Heart left ventricle (tissue), 16 donors: ENCODE results near the gene PACSIN1. TPM values are rescaled to one million over a fixed set of nuclear protein-coding genes. Genes with fewer than 3 reads are reported as not detected.

Experiments
- ATAC-seq, 4 donors: fragments of 200-7000 bp; cut with Tn5 transposase; one replicate each; pipeline ENCODE4 v1.9.1; 2020 to 2022; ENCODE audit warnings: moderate library complexity in 4 of 4, mild to moderate bottlenecking in 3 of 4, moderate number of reproducible peaks in 1 of 4
- DNase-seq, 5 donors: peaks; one replicate each; pipeline ENCODE4 v3.0.0-alpha.2; 2020
- H3K27ac ChIP-seq, 12 donors: fragments of 200-600 bp; sonication (generic) in 4 of 12; one replicate each; pipeline versions ENCODE4 v1.5.0 to v1.8.0; 2016 to 2022; ENCODE audit warnings: mild to moderate bottlenecking in 2 of 12
- H3K27me3 ChIP-seq, 9 donors: fragments of 200-600 bp; sonication (generic) in 2 of 9; one replicate each; pipeline versions ENCODE4 v1.5.1 to v1.8.0; 2016 to 2022; ENCODE audit warnings: mild to moderate bottlenecking in 3 of 9
- H3K36me3 ChIP-seq, 9 donors: fragments of 200-600 bp; sonication (generic) in 2 of 9; one replicate each; pipeline versions ENCODE4 v1.5.0 to v1.8.0; 2018 to 2022; ENCODE audit warnings: mild to moderate bottlenecking in 2 of 9
- H3K4me1 ChIP-seq, 12 donors: fragments of 200-600 bp; sonication (generic) in 4 of 12; one replicate each; pipeline versions ENCODE4 v1.5.0 to v1.8.0; 2016 to 2022; ENCODE audit warnings: mild to moderate bottlenecking in 3 of 12
- H3K4me3 ChIP-seq, 12 donors: fragments of 200-600 bp; sonication (generic) in 4 of 12; one replicate each; pipeline versions ENCODE4 v1.5.0 to v1.8.0; 2017 to 2022; ENCODE audit warnings: mild to moderate bottlenecking in 9 of 12, moderate library complexity in 4 of 12
- H3K9me3 ChIP-seq, 12 donors: fragments of 200-600 bp; sonication (generic) in 4 of 12; one replicate each; pipeline versions ENCODE4 v1.5.0 to v1.8.0; 2016 to 2022; ENCODE audit warnings: mild to moderate bottlenecking in 1 of 12
- POLR2A ChIP-seq, 2 donors: fragments of 450-650 bp; IDR thresholded peaks; one replicate each; pipeline ENCODE4 v1.6.1; 2017; ENCODE audit warnings: antibody characterized with exemption in 2 of 2, mild to moderate bottlenecking in 2 of 2, moderate library complexity in 2 of 2
- WGBS, 4 donors: extraction: QIAGEN DNeasy Blood & Tissue Kit in 2 of 4; methylation state at CpG; one replicate each; pipeline versions ENCODE4 v1.1.5 to v1.1.7; 2013 to 2018; 5-methylcytosine and 5-hydroxymethylcytosine counted together
- intact Hi-C, 10 donors: fragments of 100-400 bp; cut with DNase I; formaldehyde crosslinking; loops; one replicate each; pipeline versions ENCODE4 v1.11.1 to v1.14.2; 2022
- polyA plus RNA-seq, 2 donors: library from polyadenylated mRNA; stranded (reverse); fragments of 200-250 nt; gene quantifications; one replicate each; pipeline ENCODE4 v1.2.3, GENCODE V29; 2013
- total RNA-seq, 9 donors: library from RNA; depleted of rRNA in 2 of 9; stranded (reverse); fragments of >200 nt in 2 of 9; fragmentation: NEBNext Ultra II Directional in 3 of 9; extraction: Animal tissue kit (Norgen Biotek cat#: 25700) in 3 of 9; gene quantifications; one replicate each; pipeline versions ENCODE4 v1.1.0 to v1.2.4, GENCODE V29; 2016 to 2023
- TF ChIP-seq, protein P1 (sequence below), 12 donors: fragments of 200-600 bp; sonication (generic) in 4 of 12; IDR thresholded peaks; one replicate each; pipeline versions ENCODE4 v1.5.0 to v1.8.0; 2018 to 2022; ENCODE audit warnings: antibody characterized with exemption in 12 of 12, mild to moderate bottlenecking in 5 of 12
- donor health status: ischemic (EF 13 %, LVEDD 7.1; RV severe dilation, severe dysfunction).
- donor health status: healthy with polysubstance abuse.
- donor health status: DM: no; HTN: yes; CAD: no.
- donor health status: DM: no; HTN: no; CAD: no.
- donor health status: ischemic (EF 25% LVEDD 6.9; RV normal size, moderate dysfunction).
- donor health status: ischemic (EF 25% LVEDD 5.7; RV mildly dilated, moderate dysfunction).
- donor health status: healthy.
- donor health status: DM: yes; HTN: yes; CAD: no.
- donor health status: ischemic (EF 35%, LVEDD 5.7; RV mildly dilated, moderate dysfunction).
- donor health status: nonischemic (EF 11% LVEDD 7.7; RV severe dilation, severe dysfunction).
- donor health status: DM: yes; HTN: yes; CAD: no.
- donor health status: PGD.
- donor health status: ischemic (EF 29% LVEDD 5.4; RV normal size, mild dysfunction).
- donor health status: nonischemic (EF 23%, LVEDD 6.1; RV moderate dilation, normal function).

Gene PACSIN1
- total and polyA plus RNA-seq, 11 donors, result 1.6 to 12.7 (median 6.0) TPM

GRCh38 chr6:34457382-34457741, 8.5 kb upstream of the PACSIN1 start:
- ATAC-seq (no peak), DNase-seq (no peak)

GRCh38 chr6:34457742-34458735, 7.8 kb upstream of the PACSIN1 start:
- Histone ChIP-seq H3K36me3 (no peaks in the 10 kb centered on the region), H3K9me3 (no peaks in the 10 kb centered on the region), H3K27me3 (no peaks in the 10 kb centered on the region), H3K4me1 (peaks cover 0 to 12% (median 0%) of the 10 kb centered on the region in 12 donors), H3K4me3 (no peak overlapping the region), H3K27ac (no peak overlapping the region)
- intact Hi-C loops, result loop anchor here in 1 of 10 donors (10.0 kb wide), 1 partner anchor 677 kb away; no protein-coding TSS in a partner anchor
- WGBS, 4 donors, result 69 to 87% (median 76%) methylated on average over 11 to 14 of the region's 14 CpGs
- no peak for TF ChIP-seq POLR2A (IDR thresholded peaks at IDR 0.05)
- TF ChIP-seq, protein P1, sequence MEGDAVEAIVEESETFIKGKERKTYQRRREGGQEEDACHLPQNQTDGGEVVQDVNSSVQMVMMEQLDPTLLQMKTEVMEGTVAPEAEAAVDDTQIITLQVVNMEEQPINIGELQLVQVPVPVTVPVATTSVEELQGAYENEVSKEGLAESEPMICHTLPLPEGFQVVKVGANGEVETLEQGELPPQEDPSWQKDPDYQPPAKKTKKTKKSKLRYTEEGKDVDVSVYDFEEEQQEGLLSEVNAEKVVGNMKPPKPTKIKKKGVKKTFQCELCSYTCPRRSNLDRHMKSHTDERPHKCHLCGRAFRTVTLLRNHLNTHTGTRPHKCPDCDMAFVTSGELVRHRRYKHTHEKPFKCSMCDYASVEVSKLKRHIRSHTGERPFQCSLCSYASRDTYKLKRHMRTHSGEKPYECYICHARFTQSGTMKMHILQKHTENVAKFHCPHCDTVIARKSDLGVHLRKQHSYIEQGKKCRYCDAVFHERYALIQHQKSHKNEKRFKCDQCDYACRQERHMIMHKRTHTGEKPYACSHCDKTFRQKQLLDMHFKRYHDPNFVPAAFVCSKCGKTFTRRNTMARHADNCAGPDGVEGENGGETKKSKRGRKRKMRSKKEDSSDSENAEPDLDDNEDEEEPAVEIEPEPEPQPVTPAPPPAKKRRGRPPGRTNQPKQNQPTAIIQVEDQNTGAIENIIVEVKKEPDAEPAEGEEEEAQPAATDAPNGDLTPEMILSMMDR (IDR thresholded peaks at IDR 0.05), result no peak
- DNase-seq (no peak), ATAC-seq (peak in 3 of 4 donors; percentile 10 to 41 (median 32))

More at GRCh38 chr6:34457382-34457741, 8.5 kb upstream of the PACSIN1 start:
- no peak for TF ChIP-seq POLR2A (IDR thresholded peaks at IDR 0.05)
- TF ChIP-seq, protein P1 (IDR thresholded peaks at IDR 0.05), result no peak
- no peak overlapping the region for H3K27ac ChIP-seq
- H3K4me3 ChIP-seq, result no peak overlapping the region
- H3K36me3 ChIP-seq, result no peaks in the 10 kb centered on the region
- 67 to 71% (median 71%) methylated on average over 1 to 2 of the region's 2 CpGs; no CpG with 5 or more reads in 1 of the 4 donors for WGBS, 4 donors
- peaks cover 0 to 6% (median 0%) of the 10 kb centered on the region in 12 donors for H3K4me1 ChIP-seq
- H3K27me3 ChIP-seq, result no peaks in the 10 kb centered on the region
- intact Hi-C loops, result loop anchor here in 1 of 10 donors (10.0 kb wide), 1 partner anchor 677 kb away; no protein-coding TSS in a partner anchor
- no peaks in the 10 kb centered on the region for H3K9me3 ChIP-seq

- H3K36me3 ChIP-seq, result no peaks in the 10 kb centered on the region
- DNase-seq (no peak), ATAC-seq (peak in 2 of 4 donors; percentile 48 to 52)
- no peak for TF ChIP-seq POLR2A (IDR thresholded peaks at IDR 0.05)
- TF ChIP-seq, protein P1 (IDR thresholded peaks at IDR 0.05), result peak; percentile 47 to 77 (median 60)
- WGBS, 4 donors, result 38 to 51% (median 48%) methylated on average over 4 to 6 of the region's 6 CpGs
- no peak overlapping the region for H3K4me3 ChIP-seq
- H3K27ac ChIP-seq, result no peak overlapping the region
- no peaks in the 10 kb centered on the region for H3K9me3 ChIP-seq
- H3K4me1 ChIP-seq, result peaks cover 0 to 12% (median 0%) of the 10 kb centered on the region in 12 donors
- H3K27me3 ChIP-seq, result peaks cover 0 to 15% (median 0%) of the 10 kb centered on the region in 9 donors
- intact Hi-C loops, result loop anchor here (1.0 to 10.0 kb wide), 6 partner anchors 145 to 675 kb away; partner anchors contain the start of gene SNRPC (in 1 of the 10)
Observed at GRCh38 chr6:34459899-34460593, 5.8 kb upstream of the PACSIN1 start.
